Measurements from ENCODE around the gene DPH6.

- TF ChIP-seq, protein P1, sequence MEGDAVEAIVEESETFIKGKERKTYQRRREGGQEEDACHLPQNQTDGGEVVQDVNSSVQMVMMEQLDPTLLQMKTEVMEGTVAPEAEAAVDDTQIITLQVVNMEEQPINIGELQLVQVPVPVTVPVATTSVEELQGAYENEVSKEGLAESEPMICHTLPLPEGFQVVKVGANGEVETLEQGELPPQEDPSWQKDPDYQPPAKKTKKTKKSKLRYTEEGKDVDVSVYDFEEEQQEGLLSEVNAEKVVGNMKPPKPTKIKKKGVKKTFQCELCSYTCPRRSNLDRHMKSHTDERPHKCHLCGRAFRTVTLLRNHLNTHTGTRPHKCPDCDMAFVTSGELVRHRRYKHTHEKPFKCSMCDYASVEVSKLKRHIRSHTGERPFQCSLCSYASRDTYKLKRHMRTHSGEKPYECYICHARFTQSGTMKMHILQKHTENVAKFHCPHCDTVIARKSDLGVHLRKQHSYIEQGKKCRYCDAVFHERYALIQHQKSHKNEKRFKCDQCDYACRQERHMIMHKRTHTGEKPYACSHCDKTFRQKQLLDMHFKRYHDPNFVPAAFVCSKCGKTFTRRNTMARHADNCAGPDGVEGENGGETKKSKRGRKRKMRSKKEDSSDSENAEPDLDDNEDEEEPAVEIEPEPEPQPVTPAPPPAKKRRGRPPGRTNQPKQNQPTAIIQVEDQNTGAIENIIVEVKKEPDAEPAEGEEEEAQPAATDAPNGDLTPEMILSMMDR (IDR thresholded peaks at IDR 0.05): no peak
- TF ChIP-seq POLR2A (IDR thresholded peaks at IDR 0.05): no peak
- no peak for TF ChIP-seq POLR2AphosphoS5 (IDR thresholded peaks at IDR 0.05)
Observed at GRCh38 chr15:35557544-35557943, 11.6 kb upstream of the DPH6 start.
